Dedifferentiated amniotic fluid mesenchymal stem cell (primary cell): Measurements from ENCODE around the gene CCDC110.

ENCODE experiments used
- DNase-seq: peaks from one replicate; pipeline ENCODE4 v3.0.0-alpha.2; 2016; ENCODE audit errors: extremely low spot score

CCDC110 gene

DNA sequence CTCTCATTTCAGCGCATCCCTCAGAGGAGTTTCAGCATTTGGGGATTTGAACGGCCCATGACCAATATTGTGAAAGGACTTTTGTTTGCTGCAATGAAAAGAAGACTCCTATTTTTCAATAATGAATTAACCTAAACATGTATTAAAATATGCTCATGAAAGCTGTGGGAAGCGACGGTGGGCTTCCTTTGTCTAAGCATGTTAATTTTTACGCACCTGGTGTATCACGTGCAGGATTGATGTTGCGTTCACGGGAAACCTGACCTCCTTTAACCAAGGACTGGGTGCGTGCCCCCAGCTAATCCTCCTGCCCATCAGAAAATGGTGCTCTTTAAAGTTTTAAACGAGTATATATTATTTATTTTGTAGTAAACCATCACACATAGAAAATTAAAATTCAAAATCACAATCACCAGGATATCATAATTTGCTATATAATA is 590 bp upstream of the CCDC110 start:
- DNase-seq: no peak

DNA sequence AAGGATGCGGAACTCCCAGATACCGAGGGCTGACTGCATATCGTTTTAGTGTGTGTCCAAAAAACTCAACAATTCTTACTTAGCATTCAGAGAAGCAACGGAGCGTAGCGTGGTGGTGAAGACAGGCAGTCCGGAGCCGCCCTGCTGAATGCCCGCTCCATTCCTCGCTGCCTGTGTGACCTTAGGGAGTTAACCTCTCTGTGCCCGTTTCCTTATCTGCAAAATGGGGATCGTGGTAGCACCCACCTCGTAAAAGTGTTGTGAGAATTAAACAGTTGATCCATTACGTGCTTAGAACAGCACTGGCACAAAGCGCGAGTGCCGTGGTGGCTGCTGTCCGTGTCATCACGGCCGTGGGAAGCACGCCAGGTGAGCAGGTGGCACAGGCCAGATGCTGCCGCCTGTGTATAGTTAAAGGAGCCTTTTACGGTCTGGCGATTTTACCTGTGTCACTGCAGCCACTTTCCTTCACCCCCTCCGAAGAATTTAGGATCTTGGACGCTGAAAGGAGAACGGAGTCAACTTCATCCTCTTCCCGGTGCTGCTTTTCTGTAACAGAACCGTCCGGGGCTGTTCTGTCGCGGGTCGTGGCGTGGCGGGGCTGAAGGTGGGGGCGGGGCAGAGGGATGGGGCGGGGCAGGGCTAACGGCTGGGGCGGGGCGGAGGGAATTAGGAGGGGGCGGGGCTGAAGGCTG is 885 bp downstream of the CCDC110 start:
- peak; percentile 24 for DNase-seq

DNA sequence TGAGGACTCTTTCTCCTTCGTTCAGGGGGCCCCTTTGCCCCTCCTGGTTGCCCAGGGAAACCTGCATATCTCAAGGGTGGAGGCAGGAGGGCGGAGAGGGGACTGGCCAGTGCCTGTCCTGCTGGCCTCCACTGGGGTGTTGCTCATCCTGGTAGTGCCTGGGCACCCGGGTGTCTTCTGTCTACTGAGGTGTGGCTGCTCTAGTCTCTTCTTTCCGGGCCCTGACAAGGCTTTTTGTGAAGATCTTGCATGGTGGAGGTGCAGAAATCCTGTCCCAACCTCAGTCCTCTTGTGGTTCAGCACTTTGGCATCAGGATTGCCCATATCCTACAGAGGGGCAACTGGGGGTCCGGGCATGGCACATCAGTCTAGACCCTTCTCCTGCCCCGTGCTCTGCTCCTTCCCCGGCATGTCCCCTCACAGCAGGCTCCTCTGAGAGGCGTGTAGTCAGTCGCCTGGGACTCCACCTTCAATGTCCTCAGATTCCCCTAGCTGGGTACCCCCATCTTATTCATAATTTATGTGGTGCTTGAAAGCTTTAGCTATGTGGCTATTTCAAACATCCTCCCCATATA is 1.9 kb downstream of the CCDC110 start:
- DNase-seq: no peak

DNA sequence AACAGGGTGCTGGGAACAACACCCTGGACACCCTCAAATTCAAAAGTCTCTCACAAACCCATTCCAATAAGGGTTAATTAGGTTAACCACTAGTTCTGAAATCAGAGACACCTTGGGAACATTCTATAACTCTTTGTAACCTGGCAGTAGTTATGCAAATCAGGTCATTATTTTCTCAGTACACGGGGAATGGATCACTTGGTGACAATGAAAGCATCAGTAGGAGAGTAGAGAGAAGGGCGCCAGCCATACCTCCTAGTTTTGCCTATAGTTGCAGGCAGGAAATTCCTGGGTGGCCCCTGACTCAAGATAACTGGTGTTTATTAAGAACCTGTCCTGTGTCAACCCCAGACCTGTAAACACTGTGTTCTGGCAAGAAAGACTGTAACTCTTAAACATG is 2.5 kb downstream of the CCDC110 start:
- no peak for DNase-seq

DNA sequence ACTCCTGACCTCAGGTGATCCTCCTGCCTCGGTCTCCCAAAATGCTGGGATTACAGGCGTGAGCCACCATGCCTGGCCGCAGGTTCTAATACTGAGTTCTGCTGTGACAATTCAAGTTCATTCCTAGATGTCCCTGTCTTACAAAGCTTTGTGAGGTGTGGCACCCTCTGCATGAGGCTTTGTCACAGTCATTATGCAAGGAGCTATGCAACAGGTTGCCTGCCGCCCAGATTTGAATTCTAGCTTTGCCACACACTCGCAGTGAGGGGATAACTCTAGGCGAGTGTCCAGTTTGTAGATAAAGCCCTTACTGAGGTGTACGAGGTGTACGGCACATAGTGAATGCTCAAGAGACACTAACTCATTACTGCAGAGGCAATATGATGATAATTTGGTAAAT is 3.5 kb downstream of the CCDC110 start:
- DNase-seq: no peak

- DNase-seq: peak; percentile 31
Measured at GRCh38 chr4:185467101-185467500, 4.4 kb downstream of the CCDC110 start.

DNA sequence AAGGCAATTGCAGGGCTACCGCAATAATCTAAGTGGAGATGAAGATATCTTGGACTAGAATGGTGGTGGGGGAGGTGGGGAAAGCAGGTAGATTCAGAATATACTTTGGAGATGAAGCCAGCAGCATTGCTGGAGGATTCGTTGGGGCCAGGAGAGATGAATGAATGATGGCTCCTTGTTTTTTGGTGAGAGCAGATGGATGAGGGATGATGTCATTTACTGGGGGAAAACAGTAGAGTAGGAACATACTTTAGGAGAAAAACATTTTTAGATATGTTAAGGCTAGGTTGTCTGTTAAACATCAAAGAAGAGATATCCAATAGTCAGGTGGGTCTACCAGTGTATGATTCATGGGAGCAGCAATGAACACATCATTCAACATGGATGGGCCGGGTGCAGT is 5.8 kb downstream of the CCDC110 start:
- DNase-seq: no peak

- DNase-seq: no peak
Measured at GRCh38 chr4:185464887-185465286, 6.6 kb downstream of the CCDC110 start.

DNA sequence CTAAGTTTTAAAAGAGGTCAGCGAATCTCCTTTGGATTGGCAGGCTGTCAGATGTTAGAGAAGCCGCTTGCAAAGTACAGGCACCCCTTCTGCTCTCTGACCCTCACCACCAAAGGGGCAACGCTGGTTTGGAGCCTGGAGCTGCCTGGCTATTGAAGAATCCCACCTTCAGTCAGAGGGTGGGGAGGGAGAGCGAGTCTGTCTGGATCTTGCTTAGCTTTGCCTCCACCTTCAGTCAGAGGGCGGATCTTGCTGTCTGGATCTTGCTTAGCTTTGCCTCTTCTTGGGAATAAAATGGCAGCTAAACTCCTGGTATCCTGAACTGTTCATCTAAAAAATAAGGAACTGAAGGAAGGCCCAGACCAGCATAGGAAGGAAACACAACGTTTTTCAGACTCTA is 7.3 kb downstream of the CCDC110 start:
- DNase-seq: no peak

GRCh38 chr4:185463541-185463940 is 8.0 kb downstream of the CCDC110 start:
- no peak for DNase-seq

DNA sequence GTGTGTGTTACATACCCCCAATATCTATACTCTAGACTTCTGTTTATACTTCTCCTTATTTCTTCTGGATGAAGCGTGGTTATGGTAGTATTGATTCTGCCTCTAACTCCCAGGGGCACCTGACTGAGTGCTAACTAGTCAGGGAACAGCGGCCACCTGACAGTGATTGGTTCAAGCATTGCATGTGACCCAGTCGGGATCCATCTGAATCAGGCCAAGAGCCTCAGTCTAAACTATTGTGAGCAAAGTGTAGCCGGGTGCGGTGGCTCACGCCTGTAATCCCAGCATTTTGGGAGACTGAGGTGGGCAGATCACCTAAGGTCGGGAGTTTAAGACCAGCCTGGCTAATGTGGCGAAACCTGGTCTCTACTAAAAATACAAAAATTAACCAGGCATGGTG is 10.0 kb downstream of the CCDC110 start:
- DNase-seq: no peak

- DNase-seq: no peak
Measured at GRCh38 chr4:185457136-185457535, 14.4 kb downstream of the CCDC110 start.

DNA sequence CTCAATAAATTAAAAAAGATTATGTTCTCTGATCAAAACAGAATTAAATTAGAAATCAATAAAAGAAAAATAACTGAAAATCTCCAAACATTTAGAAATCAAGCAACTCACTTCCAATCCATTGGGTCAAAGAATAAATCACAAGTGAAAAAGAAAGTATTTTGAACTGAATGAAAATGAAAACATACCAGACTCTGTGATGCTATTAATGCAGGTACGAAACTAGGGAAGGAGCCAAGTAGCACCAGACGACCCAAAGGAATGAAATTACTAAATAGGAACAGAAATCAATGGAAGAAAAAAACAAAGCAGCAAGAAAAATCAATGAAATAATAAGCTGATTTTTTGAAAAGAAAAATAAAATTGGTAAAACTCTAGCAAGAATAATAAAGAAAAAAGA is 15.4 kb downstream of the CCDC110 start:
- DNase-seq: no peak

DNA sequence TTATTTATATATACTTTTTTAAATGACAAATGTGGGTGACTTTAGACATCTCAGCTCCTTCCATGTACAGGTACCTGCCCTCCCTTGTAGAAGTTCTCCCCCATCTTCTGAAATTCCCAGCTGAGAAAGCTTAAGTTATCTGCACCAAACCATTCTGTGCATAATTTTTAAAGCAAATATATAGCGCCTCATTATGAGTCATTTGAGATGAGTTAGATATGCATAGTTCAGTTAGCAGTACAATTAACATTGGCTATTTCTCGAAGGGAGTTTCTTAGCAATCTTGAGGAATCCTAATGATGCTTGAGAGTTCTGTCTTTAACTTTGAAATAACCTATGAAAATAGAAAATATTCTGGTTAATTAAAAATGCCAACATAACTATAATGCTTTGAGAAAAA is 26.3 kb downstream of the CCDC110 start:
- no peak for DNase-seq

- no peak for DNase-seq
Measured at GRCh38 chr4:185441479-185441878, 30.1 kb downstream of the CCDC110 start.

GRCh38 chr4:185437809-185438208 is 33.7 kb downstream of the CCDC110 start:
- DNase-seq: no peak

DNA sequence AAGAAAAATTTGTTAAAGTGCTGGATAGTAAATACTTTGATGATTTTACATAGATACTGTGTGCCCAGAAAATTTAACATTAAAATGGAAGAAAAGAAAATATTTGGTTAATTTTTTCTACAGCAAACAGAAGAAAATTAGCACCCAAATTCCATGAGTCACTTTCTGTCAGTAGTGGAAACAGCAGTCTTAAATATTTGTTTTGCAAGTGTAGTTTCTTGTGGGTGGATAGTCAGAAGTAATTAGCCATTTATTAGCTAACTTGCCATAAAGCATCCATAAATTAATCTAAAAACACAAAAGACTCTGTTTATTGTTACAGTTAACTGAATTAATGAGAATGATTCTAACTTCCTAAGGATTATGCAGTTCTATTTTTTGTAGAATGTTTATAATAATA is 36.1 kb downstream of the CCDC110 start:
- no peak for DNase-seq

DNA sequence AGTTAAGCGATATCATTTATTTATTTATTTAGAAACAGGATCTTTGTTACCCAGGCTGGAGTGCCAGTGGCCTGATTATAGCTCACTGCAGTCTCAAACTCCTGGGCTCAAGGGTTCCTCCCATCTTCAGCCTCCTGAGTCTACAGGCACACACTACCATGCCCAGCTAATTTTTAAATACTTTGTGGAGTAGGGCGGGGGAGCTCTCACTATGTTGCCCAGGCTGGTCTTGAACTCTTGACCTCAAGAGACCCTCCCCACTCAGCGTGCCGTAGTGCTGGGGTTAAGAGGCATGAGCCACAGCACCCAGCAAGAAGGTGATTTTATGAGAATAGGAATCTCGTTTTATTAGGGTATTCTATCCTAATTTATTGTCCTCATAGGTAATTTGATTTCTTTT is 41.9 kb downstream of the CCDC110 start:
- no peak for DNase-seq

DNA sequence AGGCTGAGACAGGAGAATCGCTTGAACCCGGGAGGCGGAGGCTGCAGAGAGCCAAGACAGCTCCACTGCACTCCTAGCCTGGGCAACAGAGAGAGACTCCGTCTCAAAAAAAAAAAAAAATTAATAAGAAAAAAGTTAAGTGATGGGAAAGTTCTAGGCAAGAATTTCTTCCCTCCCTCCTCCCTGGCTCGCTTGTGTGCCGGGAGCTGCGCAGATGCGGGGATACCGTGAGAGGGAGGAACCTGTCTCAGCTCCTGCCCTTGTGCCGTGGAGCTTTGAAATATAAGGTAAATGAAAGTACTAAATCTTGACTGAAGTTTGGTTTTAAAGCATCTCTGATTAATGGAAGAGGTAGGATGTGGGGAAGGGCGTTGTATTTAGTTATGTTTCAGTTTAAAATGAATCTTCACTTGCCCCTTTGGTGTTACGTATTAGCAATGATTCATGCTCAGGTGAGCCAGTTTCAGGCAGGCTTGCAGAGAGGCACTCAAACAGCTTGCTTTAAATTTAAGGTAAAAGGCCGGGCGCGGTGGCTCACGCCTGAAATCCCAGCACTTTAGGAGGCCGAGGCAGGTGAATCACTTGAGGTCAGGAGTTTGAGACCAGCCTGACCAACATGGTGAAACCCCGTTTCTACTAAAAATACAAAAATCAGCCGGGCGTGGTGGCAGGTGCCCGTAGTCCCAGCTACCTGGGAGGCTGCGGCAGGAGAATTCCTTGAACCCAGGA is 44.4 kb downstream of the CCDC110 start:
- no peak for DNase-seq

GRCh38 chr4:185425647-185426352 is 45.7 kb downstream of the CCDC110 start, which contains the start of gene UFSP2:
Gene UFSP2, minus strand, starts transcription at chr4:185425964. Its CDS starts 96 bp downstream, at chr4:185425868.
- DNase-seq: peak; percentile 79

GRCh38 chr4:185424905-185425646 is 46.5 kb downstream of the CCDC110 start:
- DNase-seq: no peak
